Fibroblast of lung (primary cell): ENCODE measurements around the gene BDH1.

ENCODE experiments used
- EZH2 ChIP-seq: IDR thresholded peaks from 2 replicates; pipeline ENCODE4 v1.5.1; 2012; ENCODE audit warnings: low read length, control low read depth, mild to moderate bottlenecking; ENCODE audit errors: missing control alignments
- TF ChIP-seq, protein P1 (sequence below), 2 donors: IDR thresholded peaks in 1 of 2; conservative IDR thresholded peaks in 1 of 2; 1 replicate in 1 of 2; 2 replicates in 1 of 2; pipeline ENCODE4 v1.5.1; 2011 to 2012; ENCODE audit warnings: low read length in 2 of 2, control low read depth in 1 of 2, inconsistent platforms in 1 of 2, low read depth in 1 of 2, mild to moderate bottlenecking in 1 of 2

DNA sequence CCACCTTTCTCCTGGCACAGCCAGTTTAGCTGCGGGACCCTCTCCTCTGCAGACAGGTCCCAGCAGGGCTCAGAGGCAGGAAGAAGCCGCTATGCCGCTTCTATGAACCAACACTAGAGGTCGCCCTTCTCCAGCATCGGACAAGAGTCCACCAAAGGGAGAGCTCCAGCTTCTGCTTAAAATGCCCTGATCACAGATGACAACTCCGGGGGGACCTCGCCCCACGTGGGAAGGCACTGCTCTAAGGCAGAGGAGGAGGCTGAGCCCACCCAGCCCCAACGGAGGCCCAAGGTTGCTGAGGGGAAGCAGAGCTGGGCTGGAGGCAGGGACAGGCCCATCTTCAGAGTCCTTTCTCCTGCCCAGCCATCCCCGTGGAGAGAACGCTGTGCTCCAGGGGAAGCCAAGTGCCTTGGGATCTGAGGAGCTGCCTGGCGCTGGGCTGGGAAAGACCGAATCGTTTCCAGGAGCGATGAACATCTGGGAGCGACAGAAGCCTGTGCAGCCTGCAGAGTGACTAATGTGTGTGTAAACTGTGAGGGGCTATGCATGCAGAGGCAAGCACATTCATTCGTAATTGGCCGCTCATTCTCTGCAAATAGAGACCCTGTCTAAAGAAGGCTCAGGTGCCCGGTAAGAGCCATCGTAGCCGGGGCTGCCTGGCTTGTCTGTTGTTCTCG lies 43.5 kb upstream of the BDH1 start:
- TF ChIP-seq, protein P1, sequence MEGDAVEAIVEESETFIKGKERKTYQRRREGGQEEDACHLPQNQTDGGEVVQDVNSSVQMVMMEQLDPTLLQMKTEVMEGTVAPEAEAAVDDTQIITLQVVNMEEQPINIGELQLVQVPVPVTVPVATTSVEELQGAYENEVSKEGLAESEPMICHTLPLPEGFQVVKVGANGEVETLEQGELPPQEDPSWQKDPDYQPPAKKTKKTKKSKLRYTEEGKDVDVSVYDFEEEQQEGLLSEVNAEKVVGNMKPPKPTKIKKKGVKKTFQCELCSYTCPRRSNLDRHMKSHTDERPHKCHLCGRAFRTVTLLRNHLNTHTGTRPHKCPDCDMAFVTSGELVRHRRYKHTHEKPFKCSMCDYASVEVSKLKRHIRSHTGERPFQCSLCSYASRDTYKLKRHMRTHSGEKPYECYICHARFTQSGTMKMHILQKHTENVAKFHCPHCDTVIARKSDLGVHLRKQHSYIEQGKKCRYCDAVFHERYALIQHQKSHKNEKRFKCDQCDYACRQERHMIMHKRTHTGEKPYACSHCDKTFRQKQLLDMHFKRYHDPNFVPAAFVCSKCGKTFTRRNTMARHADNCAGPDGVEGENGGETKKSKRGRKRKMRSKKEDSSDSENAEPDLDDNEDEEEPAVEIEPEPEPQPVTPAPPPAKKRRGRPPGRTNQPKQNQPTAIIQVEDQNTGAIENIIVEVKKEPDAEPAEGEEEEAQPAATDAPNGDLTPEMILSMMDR (conservative IDR thresholded peaks at IDR 0.05 in 1 of 2, IDR thresholded peaks at IDR 0.05 in 1 of 2; ENCODE audit: low read depth in 1 of 2, low read length in 2 of 2) = peak; percentile 66 to 88
- TF ChIP-seq EZH2 = no peak
